Measurements from ENCODE around the gene MRPS31.

DNA sequence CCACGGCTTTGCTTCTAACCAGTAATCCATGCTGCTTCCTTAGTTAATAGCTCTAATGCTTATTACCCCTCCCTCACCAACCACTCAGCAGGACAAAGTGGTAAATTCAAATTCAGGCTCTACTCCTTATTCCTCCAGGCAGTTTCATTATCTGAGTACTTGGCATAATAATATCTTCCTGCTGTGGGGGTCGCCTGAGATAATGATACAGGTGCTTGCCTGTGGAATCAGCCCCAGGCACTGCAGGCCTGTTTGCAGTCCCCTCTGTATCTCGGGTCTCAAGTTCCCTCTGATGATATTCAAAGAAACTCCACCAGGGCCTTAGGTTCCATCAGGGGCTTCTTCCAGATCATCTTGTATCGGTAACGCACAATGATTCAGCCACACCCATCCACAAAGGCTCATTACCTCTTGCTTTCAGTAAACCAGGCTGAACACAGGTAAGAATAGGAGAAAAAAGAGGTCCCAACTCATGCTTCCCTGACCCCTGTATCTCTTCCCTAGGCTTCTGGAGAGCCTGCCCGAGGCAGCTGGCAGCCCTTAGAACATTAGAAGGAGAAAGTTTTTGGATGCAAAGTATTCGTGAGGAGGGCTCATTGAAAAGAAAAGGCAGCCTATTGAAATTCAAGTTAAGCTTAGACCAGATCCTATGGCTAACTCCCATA is 90.2 kb downstream of the MRPS31 start:
- TF ChIP-seq, protein P1, sequence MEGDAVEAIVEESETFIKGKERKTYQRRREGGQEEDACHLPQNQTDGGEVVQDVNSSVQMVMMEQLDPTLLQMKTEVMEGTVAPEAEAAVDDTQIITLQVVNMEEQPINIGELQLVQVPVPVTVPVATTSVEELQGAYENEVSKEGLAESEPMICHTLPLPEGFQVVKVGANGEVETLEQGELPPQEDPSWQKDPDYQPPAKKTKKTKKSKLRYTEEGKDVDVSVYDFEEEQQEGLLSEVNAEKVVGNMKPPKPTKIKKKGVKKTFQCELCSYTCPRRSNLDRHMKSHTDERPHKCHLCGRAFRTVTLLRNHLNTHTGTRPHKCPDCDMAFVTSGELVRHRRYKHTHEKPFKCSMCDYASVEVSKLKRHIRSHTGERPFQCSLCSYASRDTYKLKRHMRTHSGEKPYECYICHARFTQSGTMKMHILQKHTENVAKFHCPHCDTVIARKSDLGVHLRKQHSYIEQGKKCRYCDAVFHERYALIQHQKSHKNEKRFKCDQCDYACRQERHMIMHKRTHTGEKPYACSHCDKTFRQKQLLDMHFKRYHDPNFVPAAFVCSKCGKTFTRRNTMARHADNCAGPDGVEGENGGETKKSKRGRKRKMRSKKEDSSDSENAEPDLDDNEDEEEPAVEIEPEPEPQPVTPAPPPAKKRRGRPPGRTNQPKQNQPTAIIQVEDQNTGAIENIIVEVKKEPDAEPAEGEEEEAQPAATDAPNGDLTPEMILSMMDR (IDR thresholded peaks at IDR 0.05; ENCODE audit: insufficient read depth, low read depth, low read length): no peak
- no peak for TF ChIP-seq EZH2 (IDR thresholded peaks at IDR 0.05; ENCODE audit: insufficient read depth, low read length)

All from astrocyte (in vitro differentiated cells and primary cell).